Measurements from ENCODE around the gene QSER1.

DNA sequence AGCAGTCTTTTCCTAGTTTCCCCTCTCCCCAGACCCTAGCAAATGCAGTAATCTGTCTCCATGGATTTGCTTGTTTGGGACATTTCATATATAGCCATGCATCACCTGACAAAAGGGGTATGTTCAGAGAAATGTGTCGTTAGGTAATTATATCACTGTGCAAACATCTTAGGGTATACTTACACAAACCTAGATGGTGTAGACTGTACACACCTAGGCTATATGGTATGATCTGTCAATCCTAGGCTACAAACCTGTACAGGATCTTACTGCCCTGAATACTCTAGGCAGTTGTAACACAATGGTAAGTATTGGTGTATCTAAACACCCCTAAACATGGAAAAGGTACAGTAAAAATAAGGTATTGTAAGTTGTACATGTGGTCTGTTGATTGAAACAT, 23.8 kb downstream of the QSER1 start:
- no peak for TF ChIP-seq FOXK2 (IDR thresholded peaks at IDR 0.05)
- TF ChIP-seq BHLHE40 (IDR thresholded peaks at IDR 0.05; ENCODE audit: borderline replicate concordance) = no peak
- TF ChIP-seq, protein P1, sequence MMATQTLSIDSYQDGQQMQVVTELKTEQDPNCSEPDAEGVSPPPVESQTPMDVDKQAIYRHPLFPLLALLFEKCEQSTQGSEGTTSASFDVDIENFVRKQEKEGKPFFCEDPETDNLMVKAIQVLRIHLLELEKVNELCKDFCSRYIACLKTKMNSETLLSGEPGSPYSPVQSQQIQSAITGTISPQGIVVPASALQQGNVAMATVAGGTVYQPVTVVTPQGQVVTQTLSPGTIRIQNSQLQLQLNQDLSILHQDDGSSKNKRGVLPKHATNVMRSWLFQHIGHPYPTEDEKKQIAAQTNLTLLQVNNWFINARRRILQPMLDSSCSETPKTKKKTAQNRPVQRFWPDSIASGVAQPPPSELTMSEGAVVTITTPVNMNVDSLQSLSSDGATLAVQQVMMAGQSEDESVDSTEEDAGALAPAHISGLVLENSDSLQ (IDR thresholded peaks at IDR 0.05) = no peak
- no peak for TF ChIP-seq FOXM1 (IDR thresholded peaks at IDR 0.05; ENCODE audit: borderline replicate concordance)
- TF ChIP-seq SP1 (IDR thresholded peaks at IDR 0.05) = no peak
- no peak for TF ChIP-seq HDGF (IDR thresholded peaks at IDR 0.05; ENCODE audit: borderline replicate concordance)
- no peak for TF ChIP-seq ELF4 (IDR thresholded peaks at IDR 0.05)

Measured in HEK293T (cell line).